Body of pancreas (tissue), 4 donors: ENCODE measurements around the gene DISP2.

Experiments
- CTCF ChIP-seq, 7 experiments: fragments of 450-650 bp in 4 of 7; fragments of 200-600 bp in 3 of 7; sonication (generic) in 3 of 7; IDR thresholded peaks; one replicate each; pipeline ENCODE4 v1.5.1; 2016 to 2019; ENCODE audit warnings: antibody characterized with exemption in 7 of 7
- POLR2A ChIP-seq, 3 donors: fragments of 450-650 bp; IDR thresholded peaks; one replicate each; pipeline ENCODE4 v1.6.1; 2016; ENCODE audit warnings: antibody characterized with exemption in 3 of 3, mild to moderate bottlenecking in 2 of 3

DNA sequence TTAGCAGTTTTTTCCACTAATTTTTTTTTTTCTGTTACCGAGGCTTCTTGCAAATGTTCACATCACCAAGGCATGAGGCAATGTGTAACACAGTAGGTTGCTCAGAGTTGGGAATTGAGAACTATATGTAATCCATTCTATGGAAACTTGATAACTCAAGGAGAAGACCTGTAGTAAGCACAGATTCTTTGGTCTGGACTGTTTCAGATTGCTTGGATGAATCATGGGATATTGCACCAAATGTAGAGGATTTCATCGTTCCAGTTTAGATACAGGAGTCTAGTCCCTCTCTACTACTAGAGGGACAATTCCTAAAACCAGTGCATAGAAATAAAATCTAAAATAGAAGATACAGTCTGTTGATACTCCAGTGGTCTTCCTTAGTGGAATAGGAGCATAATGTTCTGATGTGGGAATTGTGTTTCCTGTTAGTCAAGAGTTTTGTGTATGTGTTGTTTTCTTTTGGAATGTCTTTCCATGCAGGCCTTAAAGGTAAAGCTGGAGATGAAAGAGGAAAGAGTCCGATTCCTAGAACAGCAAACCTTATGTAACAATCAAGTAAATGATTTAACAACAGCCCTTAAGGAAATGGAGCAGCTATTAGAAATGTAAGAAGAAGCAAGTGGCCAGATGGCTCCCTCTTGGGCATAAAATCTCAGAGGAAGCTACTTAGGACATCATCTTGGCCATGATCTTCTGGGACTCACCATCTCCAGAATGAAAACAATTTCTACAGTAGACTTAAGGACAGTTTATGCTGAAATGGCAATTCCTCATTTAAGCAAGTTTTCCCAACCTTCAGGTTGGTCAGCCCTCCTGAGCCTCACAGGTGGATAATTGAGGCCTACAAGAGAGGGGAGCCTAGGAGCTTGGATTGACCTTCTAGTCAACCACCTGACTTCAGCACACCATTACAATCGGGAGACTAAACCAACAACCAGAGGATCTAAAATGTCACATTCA, 35.2 kb downstream of the DISP2 start:
- no peak for TF ChIP-seq POLR2A (IDR thresholded peaks at IDR 0.05)
- TF ChIP-seq CTCF (IDR thresholded peaks at IDR 0.05) = no peak
